GM18498 (cell line): ENCODE data around the gene CEP44.
"Not testable (repeated sequence)": the region's sequence is repeated elsewhere in the genome, so short reads cannot be mapped to it uniquely, and the experiment has no call there.

ENCODE experiments used
- ATAC-seq: cut with Tn5 transposase; IDR thresholded peaks from one replicate; pipeline ENCODE4 v1.9.1; 2021; ENCODE audit warnings: mild to moderate bottlenecking, moderate library complexity; ENCODE audit not compliant: unreplicated experiment

Gene CEP44

DNA sequence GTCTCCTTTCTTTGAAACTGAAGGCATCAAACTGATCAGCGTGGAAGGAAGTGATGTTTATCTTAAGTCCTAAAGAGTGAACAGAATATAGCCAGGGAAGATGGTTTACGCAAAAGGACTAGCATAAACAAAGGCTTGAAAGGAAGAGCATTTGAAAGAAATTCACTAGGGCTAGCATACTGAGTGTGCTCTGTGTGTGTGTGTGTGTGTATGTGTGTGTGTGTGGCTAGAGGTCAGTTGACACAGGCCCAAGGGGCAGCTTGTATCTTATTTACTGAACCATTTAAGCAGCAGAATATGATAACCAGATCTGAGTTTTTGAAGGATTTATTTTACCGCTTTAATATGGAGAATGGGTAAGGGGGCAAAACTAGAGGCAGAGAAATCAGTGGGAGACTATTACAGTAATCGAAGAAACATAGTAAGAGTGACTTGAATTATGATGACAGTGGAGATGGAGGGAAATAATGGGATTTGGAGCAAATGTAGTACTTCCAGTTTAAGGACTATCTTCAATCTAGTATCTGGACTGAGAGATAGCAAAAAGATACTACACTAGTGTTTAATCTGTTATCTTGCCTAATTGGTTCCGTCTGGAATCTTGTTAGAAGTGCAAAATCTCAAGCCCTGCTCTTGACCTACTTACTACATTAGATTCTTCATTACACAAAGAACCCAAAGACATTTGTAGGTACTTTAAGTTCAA lies 36.9 kb downstream of the CEP44 start:
- ATAC-seq = no peak

GRCh38 chr4:174324236-174324635 lies 40.5 kb downstream of the CEP44 start:
- no peak for ATAC-seq

GRCh38 chr4:174324725-174325124 lies 41.0 kb downstream of the CEP44 start:
- no peak for ATAC-seq

GRCh38 chr4:174332741-174333493 lies 49.2 kb downstream of the CEP44 start:
- ATAC-seq = no peak

- peak; percentile 99 for ATAC-seq
Observed at GRCh38 chr4:174334628-174335027, 50.9 kb downstream of the CEP44 start.

DNA sequence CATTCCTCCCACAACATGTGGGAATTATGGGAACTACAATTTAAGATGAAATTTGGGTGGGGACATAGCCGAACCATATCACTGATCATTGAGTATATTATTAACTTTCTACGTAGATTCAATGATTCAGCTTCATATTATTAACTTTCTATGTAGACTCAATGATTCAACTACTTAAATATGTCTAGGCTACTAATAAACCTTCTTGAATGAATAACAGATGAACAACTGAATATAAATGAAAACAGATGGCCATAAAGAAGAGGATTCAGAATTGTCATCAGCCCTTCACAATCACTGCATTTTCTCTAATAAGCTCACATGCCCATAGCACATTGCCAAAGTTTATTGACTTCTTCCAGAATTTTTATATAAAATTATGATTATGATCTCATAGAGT lies 57.0 kb downstream of the CEP44 start:
- ATAC-seq = no peak

DNA sequence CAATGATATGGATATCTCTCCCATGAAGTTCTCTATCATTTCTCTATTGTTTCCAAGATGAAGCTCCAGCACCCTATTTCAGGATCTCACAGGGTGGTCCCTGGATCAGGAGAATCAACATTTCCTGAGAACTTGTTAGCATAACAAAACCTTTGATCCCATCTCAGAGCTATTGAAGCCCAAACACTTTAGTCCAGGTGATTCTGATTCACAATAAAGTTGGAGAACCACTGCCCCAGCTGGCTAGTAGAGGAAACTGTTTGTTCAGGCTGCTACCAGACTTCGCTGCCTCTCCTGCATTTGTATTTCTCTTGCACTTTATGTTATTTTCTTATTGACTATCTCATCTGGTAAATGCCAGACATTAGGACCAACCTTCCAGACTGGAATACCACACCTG lies 65.4 kb downstream of the CEP44 start:
- ATAC-seq = no peak

GRCh38 chr4:174352061-174352819 lies 68.5 kb downstream of the CEP44 start:
- ATAC-seq = no peak

DNA sequence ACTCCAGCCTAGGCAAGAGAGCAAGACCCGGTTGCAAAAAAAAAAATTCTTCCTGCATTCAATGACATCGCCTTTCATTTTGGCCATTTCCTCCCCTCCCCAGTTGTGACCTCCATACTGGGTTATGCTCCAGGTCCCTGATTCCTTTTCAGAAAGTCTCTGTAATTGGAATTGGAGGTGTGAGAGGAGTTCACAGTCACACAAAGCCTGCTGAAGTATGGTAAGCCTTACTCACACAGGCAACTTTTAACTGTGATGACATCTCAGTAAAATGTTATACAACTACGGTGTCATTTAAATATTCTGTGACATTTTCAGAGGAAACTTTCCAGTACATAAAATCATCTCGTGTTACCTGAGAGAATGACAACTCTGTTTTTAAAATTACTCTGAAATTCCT lies 73.6 kb downstream of the CEP44 start:
- ATAC-seq = no peak

DNA sequence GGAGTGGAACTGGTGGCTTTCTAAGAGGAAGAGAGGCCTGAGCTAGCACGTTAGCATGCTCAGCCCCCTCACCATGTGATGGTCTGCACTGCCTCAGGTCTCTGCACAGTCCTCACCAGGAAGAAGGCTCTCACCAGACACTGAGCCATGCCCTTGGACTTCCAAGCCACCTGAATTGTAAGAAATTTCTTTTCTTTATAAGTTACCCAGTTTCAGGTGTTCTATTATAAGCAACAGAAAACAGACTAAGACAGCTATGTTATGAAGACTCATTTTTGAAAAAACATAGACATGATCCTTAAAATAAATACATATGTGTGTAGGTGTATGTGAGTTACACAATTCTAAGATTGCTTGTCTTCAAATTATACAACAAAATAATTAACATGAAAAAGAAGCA lies 74.7 kb downstream of the CEP44 start:
- ATAC-seq = peak; percentile 57

GRCh38 chr4:174358829-174359228 lies 75.1 kb downstream of the CEP44 start:
- peak; percentile 99 for ATAC-seq

- ATAC-seq = no peak
Observed at GRCh38 chr4:174362340-174362739, 78.6 kb downstream of the CEP44 start.

DNA sequence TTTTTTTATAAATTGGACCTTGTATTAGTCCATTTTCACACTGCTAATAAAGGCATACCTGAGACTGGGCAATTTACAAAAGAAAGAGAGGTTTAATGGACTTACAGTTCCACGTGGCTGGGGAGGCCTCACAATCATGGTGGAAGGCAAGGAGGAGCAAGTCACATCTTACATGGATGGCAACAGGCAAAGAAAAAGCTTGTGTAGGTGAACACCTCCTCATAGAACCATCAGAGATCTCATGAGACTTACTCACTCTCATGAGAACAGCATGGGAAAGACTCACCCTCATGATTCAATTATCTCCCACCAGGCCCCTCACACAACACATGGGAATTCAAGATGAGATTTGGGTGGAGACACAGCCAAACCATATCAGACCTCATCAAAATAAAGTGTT lies 80.1 kb downstream of the CEP44 start:
- ATAC-seq = not testable (repeated sequence)

DNA sequence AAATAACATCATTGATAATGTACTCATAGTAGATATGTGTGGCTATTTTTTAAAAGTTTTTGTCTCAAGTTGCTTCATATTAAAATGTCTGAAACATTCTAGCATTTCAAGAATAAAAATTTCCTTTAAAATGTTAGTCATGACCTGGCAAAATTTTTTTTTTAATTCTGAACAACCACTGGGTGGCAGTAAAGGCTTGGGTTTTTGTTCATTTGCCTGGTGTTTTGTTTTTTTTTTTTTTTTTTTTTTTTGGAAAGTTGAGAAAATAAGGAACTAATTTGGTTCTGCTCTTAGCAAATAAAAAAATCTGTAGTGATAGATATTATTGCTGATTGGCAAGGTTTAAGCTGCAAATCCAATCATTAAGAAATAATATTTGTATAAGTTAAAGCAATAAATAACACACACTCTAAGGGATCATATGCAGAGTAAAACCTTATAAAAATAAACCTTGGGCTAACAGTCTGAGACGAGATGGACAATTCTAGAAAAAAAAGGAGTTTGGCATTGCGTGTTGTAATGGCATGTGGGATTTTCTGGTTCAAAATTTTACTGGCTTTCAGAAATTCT lies 81.4 kb downstream of the CEP44 start:
- no peak for ATAC-seq

DNA sequence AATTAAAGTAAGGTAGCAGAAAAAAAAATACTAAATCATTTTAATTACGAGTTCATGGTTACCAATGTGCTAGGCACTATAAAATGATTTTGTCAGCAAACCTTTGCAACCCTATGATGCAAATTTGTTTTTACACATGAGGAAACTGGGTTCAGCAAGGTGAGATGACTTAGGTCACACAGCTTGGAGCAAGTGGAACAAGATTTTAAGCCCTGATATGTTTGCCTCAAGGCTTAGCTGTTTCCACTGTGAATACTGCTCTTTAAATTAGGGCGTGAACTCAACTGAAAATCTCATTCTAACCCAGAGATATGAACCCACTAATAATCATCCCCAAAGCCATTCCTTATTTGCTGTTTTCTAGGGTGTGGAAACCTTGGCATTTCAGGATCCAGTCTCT lies 86.3 kb downstream of the CEP44 start:
- ATAC-seq = no peak

GRCh38 chr4:174373821-174374220 lies 90.1 kb downstream of the CEP44 start:
- ATAC-seq = no peak

GRCh38 chr4:174375422-174375821 lies 91.7 kb downstream of the CEP44 start:
- no peak for ATAC-seq

- ATAC-seq = no peak
Observed at GRCh38 chr4:174377613-174378012, 93.9 kb downstream of the CEP44 start.

GRCh38 chr4:174378951-174379350 lies 95.2 kb downstream of the CEP44 start:
- ATAC-seq = no peak

DNA sequence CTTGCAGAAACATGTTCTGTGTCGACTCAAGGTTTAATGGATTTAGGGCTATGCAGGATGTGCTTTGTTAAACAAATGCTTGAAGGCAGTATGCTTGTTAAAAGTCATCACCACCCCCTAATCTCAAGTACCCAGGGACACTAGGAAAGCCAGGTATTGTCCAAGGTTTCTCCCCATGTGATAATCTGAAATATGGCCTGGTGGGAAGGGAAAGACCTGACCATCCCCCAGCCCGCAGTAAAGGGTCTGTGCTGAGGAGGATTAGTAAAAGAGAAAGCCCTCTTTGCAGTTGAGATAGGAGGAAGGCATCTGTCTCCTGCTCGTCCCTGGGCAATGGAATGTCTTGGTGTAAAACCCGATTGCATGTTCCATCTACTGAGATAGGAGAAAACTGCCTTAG lies 96.5 kb downstream of the CEP44 start:
- not testable (repeated sequence) for ATAC-seq

- no peak for ATAC-seq
Observed at GRCh38 chr4:174380699-174381439, 97.2 kb downstream of the CEP44 start.
